MV-4-11 (cell line): Measurements from ENCODE around the gene MLEC.
A peak's percentile ranks its signal among the peaks of the same experiment; 100 is the strongest.

Source experiments
- DNase-seq: peaks from one replicate; lab custom pipeline; 2025; lab: John Stamatoyannopoulos, UW

Gene MLEC

GRCh38 chr12:120686690-120687577 is at the start of gene MLEC:
TSS of gene MLEC (plus strand) at chr12:120687149. CDS start at chr12:120687297, 148 bp downstream.
- DNase-seq = peak; percentile 99

- no peak for DNase-seq
Observed at GRCh38 chr12:120639771-120640721, 46.9 kb upstream of the MLEC start, which contains the start of gene CABP1. TSS of gene CABP1 (plus strand) at chr12:120640626. CDS start at chr12:120640686, 60 bp downstream.

- peak; percentile 22 for DNase-seq
Observed at GRCh38 chr12:120640861-120641833, 45.8 kb upstream of the MLEC start.

GRCh38 chr12:120642121-120642520 is 44.8 kb upstream of the MLEC start:
- DNase-seq = no peak

GRCh38 chr12:120642826-120643225 is 44.1 kb upstream of the MLEC start:
- DNase-seq = no peak

- DNase-seq = no peak
Observed at GRCh38 chr12:120643574-120643973, 43.4 kb upstream of the MLEC start.

GRCh38 chr12:120646044-120646443 is 40.9 kb upstream of the MLEC start:
- DNase-seq = no peak

- no peak for DNase-seq
Observed at GRCh38 chr12:120647375-120647755, 39.6 kb upstream of the MLEC start.

GRCh38 chr12:120649442-120650232 is 37.3 kb upstream of the MLEC start:
- DNase-seq = peak; percentile 48

GRCh38 chr12:120650233-120650690 is 36.7 kb upstream of the MLEC start:
- DNase-seq = no peak

GRCh38 chr12:120651821-120652220 is 35.1 kb upstream of the MLEC start:
- peak; percentile 93 for DNase-seq

GRCh38 chr12:120652656-120653435 is 34.1 kb upstream of the MLEC start:
- no peak for DNase-seq

- DNase-seq = no peak
Observed at GRCh38 chr12:120653611-120654010, 33.3 kb upstream of the MLEC start.

- DNase-seq = no peak
Observed at GRCh38 chr12:120654656-120655055, 32.3 kb upstream of the MLEC start.

GRCh38 chr12:120656008-120656407 is 30.9 kb upstream of the MLEC start:
- DNase-seq = no peak

GRCh38 chr12:120658286-120659150 is 28.4 kb upstream of the MLEC start:
- DNase-seq = no peak

GRCh38 chr12:120659151-120659525 is 27.8 kb upstream of the MLEC start:
- DNase-seq = no peak

GRCh38 chr12:120661432-120661831 is 25.5 kb upstream of the MLEC start:
- DNase-seq = no peak

GRCh38 chr12:120662879-120663278 is 24.1 kb upstream of the MLEC start:
- DNase-seq = peak; percentile 49
